ENCODE results near the gene DRC7.

DNA sequence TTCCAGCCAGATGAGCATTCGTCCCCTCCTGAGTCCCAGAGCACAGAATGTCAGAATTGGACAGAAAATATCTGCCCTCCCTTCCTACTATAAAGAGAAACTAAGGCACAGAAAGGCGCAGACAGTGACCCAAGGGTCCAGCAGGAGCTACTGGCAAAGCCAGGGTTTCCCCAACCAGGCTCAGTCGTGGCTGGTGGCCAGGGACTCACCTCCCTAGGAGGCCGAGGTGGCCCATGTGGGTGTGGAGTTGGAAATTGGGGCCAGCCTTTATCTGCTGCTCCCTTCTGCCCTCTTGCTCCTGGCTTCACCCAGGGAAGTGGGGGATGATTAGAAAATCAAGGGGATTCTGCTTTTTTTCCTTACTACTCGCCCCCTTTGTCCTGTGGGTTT, 1.1 kb downstream of the DRC7 start:
- TF ChIP-seq CTCF (IDR thresholded peaks at IDR 0.05; ENCODE audit: poor library complexity, severe bottlenecking) = no peak
- no peak for TF ChIP-seq EP300 (conservative IDR thresholded peaks at IDR 0.05; ENCODE audit: poor library complexity, severe bottlenecking)
- no peak for TF ChIP-seq EZH2 (IDR thresholded peaks at IDR 0.05; ENCODE audit: borderline replicate concordance, insufficient read depth, low read length, poor library complexity, severe bottlenecking)
- TF ChIP-seq POLR2AphosphoS5 (IDR thresholded peaks at IDR 0.05) = no peak
- no peak for TF ChIP-seq RAD21 (conservative IDR thresholded peaks at IDR 0.05)
- no peak for TF ChIP-seq MXI1 (conservative IDR thresholded peaks at IDR 0.05; ENCODE audit: poor library complexity, severe bottlenecking)
- TF ChIP-seq, protein P1, sequence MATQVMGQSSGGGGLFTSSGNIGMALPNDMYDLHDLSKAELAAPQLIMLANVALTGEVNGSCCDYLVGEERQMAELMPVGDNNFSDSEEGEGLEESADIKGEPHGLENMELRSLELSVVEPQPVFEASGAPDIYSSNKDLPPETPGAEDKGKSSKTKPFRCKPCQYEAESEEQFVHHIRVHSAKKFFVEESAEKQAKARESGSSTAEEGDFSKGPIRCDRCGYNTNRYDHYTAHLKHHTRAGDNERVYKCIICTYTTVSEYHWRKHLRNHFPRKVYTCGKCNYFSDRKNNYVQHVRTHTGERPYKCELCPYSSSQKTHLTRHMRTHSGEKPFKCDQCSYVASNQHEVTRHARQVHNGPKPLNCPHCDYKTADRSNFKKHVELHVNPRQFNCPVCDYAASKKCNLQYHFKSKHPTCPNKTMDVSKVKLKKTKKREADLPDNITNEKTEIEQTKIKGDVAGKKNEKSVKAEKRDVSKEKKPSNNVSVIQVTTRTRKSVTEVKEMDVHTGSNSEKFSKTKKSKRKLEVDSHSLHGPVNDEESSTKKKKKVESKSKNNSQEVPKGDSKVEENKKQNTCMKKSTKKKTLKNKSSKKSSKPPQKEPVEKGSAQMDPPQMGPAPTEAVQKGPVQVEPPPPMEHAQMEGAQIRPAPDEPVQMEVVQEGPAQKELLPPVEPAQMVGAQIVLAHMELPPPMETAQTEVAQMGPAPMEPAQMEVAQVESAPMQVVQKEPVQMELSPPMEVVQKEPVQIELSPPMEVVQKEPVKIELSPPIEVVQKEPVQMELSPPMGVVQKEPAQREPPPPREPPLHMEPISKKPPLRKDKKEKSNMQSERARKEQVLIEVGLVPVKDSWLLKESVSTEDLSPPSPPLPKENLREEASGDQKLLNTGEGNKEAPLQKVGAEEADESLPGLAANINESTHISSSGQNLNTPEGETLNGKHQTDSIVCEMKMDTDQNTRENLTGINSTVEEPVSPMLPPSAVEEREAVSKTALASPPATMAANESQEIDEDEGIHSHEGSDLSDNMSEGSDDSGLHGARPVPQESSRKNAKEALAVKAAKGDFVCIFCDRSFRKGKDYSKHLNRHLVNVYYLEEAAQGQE (IDR thresholded peaks at IDR 0.05; ENCODE audit: borderline replicate concordance) = no peak

Data from neural cell (in vitro differentiated cells).